ENCODE measurements around the gene C8B. TPM values are rescaled to one million over a fixed set of nuclear protein-coding genes. Genes with fewer than 3 reads are reported as not detected.

The C8B gene
- total and polyA plus RNA-seq, 2 of the 13 experiments (the other 11 are each of a cell fraction or from before 2014, with no cell fraction given) = 8.4 to 11.3 TPM

- no peak overlapping the region for H3K27ac ChIP-seq (ENCODE audit: extremely low read length, insufficient read depth, low read length)
- ChIA-PET CTCF (ENCODE audit: low intra/inter-chr PET ratio, low total read pairs) (no interaction called here), POLR2A (no interaction called here)
- H3K9me3 ChIP-seq (ENCODE audit: low read length) = no peaks in the 10 kb centered on the region
- no peak overlapping the region for H2AFZ ChIP-seq (ENCODE audit: low read length)
- WGBS (ENCODE audit: low lambda C conversion rate) = 95% methylated on average over 2 of the region's 2 CpGs
- intact Hi-C loops (cut with micrococcal nuclease; ENCODE audit: unreplicated experiment) (no loop called here), in situ Hi-C loops (cut with HindIII; ENCODE audit: extremely low pct_ligation_motif_present, low pct_unique_long_range_greater_than_20kb) (no loop called here)
- H3K4me2 ChIP-seq (ENCODE audit: low read depth, low read length) = no peak overlapping the region
- FAIRE-seq (no peak), ATAC-seq (no peak), DNase-seq (ENCODE audit: low spot score) (no peak)
- no peaks in the 10 kb centered on the region for H3K27me3 ChIP-seq (ENCODE audit: control insufficient read depth in 1 of 2, insufficient read depth in 2 of 2, low read length in 2 of 2)
- no peak overlapping the region for H3K4me3 ChIP-seq (replicated peaks in 1 of 3; ENCODE audit: insufficient read depth in 1 of 3, low read depth in 2 of 3, low read length in 3 of 3)
- peaks cover 1% of the 10 kb centered on the region; the same call in 1 of the 2 replicates for H3K4me1 ChIP-seq (ENCODE audit: insufficient read depth, low read length)
- H3K9ac ChIP-seq (ENCODE audit: insufficient read depth, low read depth, low read length) = no peak overlapping the region
- no peaks in the 10 kb centered on the region for H3K36me3 ChIP-seq (replicated peaks in 1 of 2; ENCODE audit: control insufficient read depth in 1 of 2, insufficient read depth in 2 of 2, low read length in 2 of 2)
- no peaks in the 10 kb centered on the region for H3K79me2 ChIP-seq (ENCODE audit: insufficient read depth, low read length)
- no peak for TF ChIP-seq ZNF720 (CRISPR knock-in tag; IDR thresholded peaks at IDR 0.05)
- no peak for TF ChIP-seq MNT (IDR thresholded peaks at IDR 0.05)
- no peak for TF ChIP-seq ZSCAN21 (CRISPR knock-in tag; IDR thresholded peaks at IDR 0.05; ENCODE audit: borderline replicate concordance)
- no peak for TF ChIP-seq ZNF138 (CRISPR knock-in tag; IDR thresholded peaks at IDR 0.05; ENCODE audit: low read depth)
- TF ChIP-seq DDIT3 (CRISPR knock-in tag; IDR thresholded peaks at IDR 0.05) = no peak
- no peak for TF ChIP-seq ZNF543 (CRISPR knock-in tag; IDR thresholded peaks at IDR 0.05)
- no peak for TF ChIP-seq TBX3 (IDR thresholded peaks at IDR 0.05; ENCODE audit: borderline replicate concordance)
- TF ChIP-seq MEIS2 (CRISPR knock-in tag; IDR thresholded peaks at IDR 0.05) = no peak
- TF ChIP-seq RBM39 (IDR thresholded peaks at IDR 0.05; ENCODE audit: low read depth, low read length, poor library complexity, severe bottlenecking) = no peak
- TF ChIP-seq AGO2 (optimal IDR thresholded peaks at IDR 0.05; ENCODE audit: low read depth, low read length) = no peak
- no peak for TF ChIP-seq NONO (IDR thresholded peaks at IDR 0.05)
- TF ChIP-seq NONO (CRISPR knock-in tag; conservative IDR thresholded peaks at IDR 0.05) = no peak
- no peak for TF ChIP-seq ZNF549 (CRISPR knock-in tag; IDR thresholded peaks at IDR 0.05)
- TF ChIP-seq CREM (IDR thresholded peaks at IDR 0.05) = no peak
- no peak for TF ChIP-seq CREM (CRISPR knock-in tag; IDR thresholded peaks at IDR 0.05)
- no peak for TF ChIP-seq TRIM22 (IDR thresholded peaks at IDR 0.05)
- TF ChIP-seq NCOR1 (IDR thresholded peaks at IDR 0.05; ENCODE audit: borderline replicate concordance, low read length) = no peak
- TF ChIP-seq ZNF788 (CRISPR knock-in tag; IDR thresholded peaks at IDR 0.05; ENCODE audit: borderline replicate concordance) = no peak
- TF ChIP-seq SPEN (CRISPR knock-in tag; IDR thresholded peaks at IDR 0.05; ENCODE audit: low read depth) = no peak
- TF ChIP-seq JUNB (CRISPR knock-in tag; IDR thresholded peaks at IDR 0.05; ENCODE audit: borderline replicate concordance) = no peak
- TF ChIP-seq HOXA5 (CRISPR knock-in tag; IDR thresholded peaks at IDR 0.05) = no peak
- TF ChIP-seq POLR2AphosphoS5 (IDR thresholded peaks at IDR 0.05; ENCODE audit: low read depth, low read length) = no peak
- BruUV-seq (replicated peaks) = no TSS peak
- no peaks in the 10 kb centered on the region for H4K20me1 ChIP-seq (ENCODE audit: insufficient read depth, low read length)
Observed at GRCh38 chr1:56939209-56939608, 26.6 kb downstream of the C8B start.

All from HepG2 (cell line).